Testis (tissue), 3 donors: ENCODE results near the gene CACNA2D1. TPM values are rescaled to one million over a fixed set of nuclear protein-coding genes. Genes with fewer than 3 reads are reported as not detected.

Experiments used
- DNase-seq: peaks from one replicate; pipeline ENCODE4 v3.0.0-alpha.2; 2019
- H3K27ac ChIP-seq, 2 donors: fragments of 200-600 bp; sonication (generic); one replicate each; pipeline ENCODE4 v1.5.1; 2019
- H3K27me3 ChIP-seq: fragments of 200-600 bp; sonication (generic); one replicate; pipeline ENCODE4 v1.5.1; 2019
- H3K36me3 ChIP-seq: fragments of 200-600 bp; sonication (generic); one replicate; pipeline ENCODE4 v1.5.1; 2017; ENCODE audit warnings: low read depth; ENCODE audit errors: missing control alignments
- H3K4me1 ChIP-seq: fragments of 200-600 bp; sonication (generic); one replicate; pipeline ENCODE4 v1.5.1; 2019
- H3K4me3 ChIP-seq, 2 donors: fragments of 200-600 bp; sonication (generic); one replicate each; pipeline ENCODE4 v1.5.1; 2017 to 2019
- H3K9me3 ChIP-seq: fragments of 200-600 bp; sonication (generic); one replicate; pipeline ENCODE4 v1.5.1; 2017
- CTCF ChIP-seq, 3 experiments: fragments of 450-650 bp in 2 of 3; fragments of 200-600 bp in 1 of 3; sonication (generic) in 1 of 3; IDR thresholded peaks; one replicate each; pipeline ENCODE4 v1.5.1; 2016 to 2019; ENCODE audit warnings: antibody characterized with exemption in 3 of 3, mild to moderate bottlenecking in 2 of 3, moderate library complexity in 1 of 3
- POLR2A ChIP-seq: fragments of 450-650 bp; IDR thresholded peaks from one replicate; pipeline ENCODE4 v1.6.1; 2017; ENCODE audit warnings: antibody characterized with exemption, mild to moderate bottlenecking, moderate library complexity
- WGBS, 2 donors: methylation state at CpG; one replicate each; pipeline ENCODE4 v1.1.5; 2018; 5-methylcytosine and 5-hydroxymethylcytosine counted together
- intact Hi-C: fragments of 100-400 bp; cut with DNase I; formaldehyde crosslinking; loops from one replicate; pipeline ENCODE4 v1.15.1; 2023; ENCODE audit warnings: low total_unique reads
- polyA plus RNA-seq: library from polyadenylated mRNA; stranded (reverse); fragments of 350-450 nt; fragmentation: Illumina TruSeq; extraction: RNeasy Lipid Tissue Mini Kit (QIAGEN cat#74804); gene quantifications from one replicate; pipeline ENCODE4 v1.2.3, GENCODE V29; 2014; ENCODE audit warnings: low read depth, low replicate concordance; ENCODE audit not compliant: insufficient read depth
- total RNA-seq, 2 donors: library from RNA; depleted of rRNA; stranded (reverse); fragments of >200 nt; gene quantifications; one replicate each; pipeline ENCODE4 v1.2.3, GENCODE V29; 2016

The CACNA2D1 gene
- total and polyA plus RNA-seq, 3 donors from 2014 or later, result 5.4 to 29.1 (median 28.0) TPM

GRCh38 chr7:82293467-82293866 is 150.1 kb downstream of the CACNA2D1 start:
- no peaks in the 10 kb centered on the region for H3K36me3 ChIP-seq
- H3K4me1 ChIP-seq, result no peaks in the 10 kb centered on the region
- no peaks in the 10 kb centered on the region for H3K9me3 ChIP-seq
- no peaks in the 10 kb centered on the region for H3K27me3 ChIP-seq
- no peak overlapping the region for H3K4me3 ChIP-seq
- 74 to 94% methylated on average over 1 of the region's 1 CpG for WGBS, 2 donors
- H3K27ac ChIP-seq, result no peak overlapping the region
- TF ChIP-seq POLR2A, result no peak
- no peak for TF ChIP-seq CTCF (IDR thresholded peaks at IDR 0.05)
- no peak for DNase-seq
- intact Hi-C loops, result no loop called here

GRCh38 chr7:82291931-82292330 is 151.6 kb downstream of the CACNA2D1 start:
- TF ChIP-seq CTCF (IDR thresholded peaks at IDR 0.05) (no peak), POLR2A (no peak)

GRCh38 chr7:82289889-82290288 is 153.7 kb downstream of the CACNA2D1 start:
- Histone ChIP-seq H3K27ac (no peak overlapping the region), H3K4me3 (no peak overlapping the region), H3K4me1 (no peaks in the 10 kb centered on the region), H3K27me3 (no peaks in the 10 kb centered on the region), H3K9me3 (no peaks in the 10 kb centered on the region), H3K36me3 (no peaks in the 10 kb centered on the region)
- 57 to 70% methylated on average over 2 of the region's 2 CpGs for WGBS, 2 donors
- no peak for DNase-seq
- intact Hi-C loops, result no loop called here
- TF ChIP-seq POLR2A, result no peak
- no peak for TF ChIP-seq CTCF (IDR thresholded peaks at IDR 0.05)

More at GRCh38 chr7:82291931-82292330, 151.6 kb downstream of the CACNA2D1 start:
- Histone ChIP-seq H3K4me1 (no peaks in the 10 kb centered on the region), H3K27me3 (no peaks in the 10 kb centered on the region), H3K9me3 (no peaks in the 10 kb centered on the region), H3K36me3 (no peaks in the 10 kb centered on the region), H3K4me3 (no peak overlapping the region), H3K27ac (no peak overlapping the region)
- intact Hi-C loops, result no loop called here
- no peak for DNase-seq
- 96% methylated on average over 1 of the region's 1 CpG for WGBS, 2 donors

GRCh38 chr7:82289152-82289535 is 154.4 kb downstream of the CACNA2D1 start:
- no peaks in the 10 kb centered on the region for H3K4me1 ChIP-seq
- 75% methylated on average over 2 of the region's 2 CpGs for WGBS, 2 donors
- H3K27ac ChIP-seq, result no peak overlapping the region
- H3K9me3 ChIP-seq, result no peaks in the 10 kb centered on the region
- H3K27me3 ChIP-seq, result no peaks in the 10 kb centered on the region
- H3K36me3 ChIP-seq, result no peaks in the 10 kb centered on the region
- no peak for DNase-seq
- no peak overlapping the region for H3K4me3 ChIP-seq
- intact Hi-C loops, result no loop called here
- no peak for TF ChIP-seq POLR2A
- TF ChIP-seq CTCF (IDR thresholded peaks at IDR 0.05), result no peak

- DNase-seq, result no peak
- no peak overlapping the region for H3K27ac ChIP-seq
- H3K36me3 ChIP-seq, result no peaks in the 10 kb centered on the region
- 73 to 83% methylated on average over 2 of the region's 2 CpGs for WGBS, 2 donors
- TF ChIP-seq POLR2A, result no peak
- no peak for TF ChIP-seq CTCF (IDR thresholded peaks at IDR 0.05)
- H3K9me3 ChIP-seq, result no peaks in the 10 kb centered on the region
- no peaks in the 10 kb centered on the region for H3K27me3 ChIP-seq
- no peak overlapping the region for H3K4me3 ChIP-seq
- intact Hi-C loops, result no loop called here
- no peaks in the 10 kb centered on the region for H3K4me1 ChIP-seq
These were observed 156.8 kb downstream of the CACNA2D1 start for GRCh38 chr7:82286798-82287140.
